GM13976 (cell line): Measurements from ENCODE around the gene PGBD5.
"Not testable (repeated sequence)": the region's sequence is repeated elsewhere in the genome, so short reads cannot be mapped to it uniquely, and the experiment has no call there.

Source experiments
- DNase-seq: peaks from one replicate; pipeline ENCODE4 v3.0.0; 2012; ENCODE audit warnings: low spot score
- CTCF ChIP-seq: IDR thresholded peaks from 2 replicates; pipeline ENCODE4 v1.5.1; 2012; ENCODE audit warnings: borderline replicate concordance, mild to moderate bottlenecking; ENCODE audit not compliant: insufficient read depth; ENCODE audit errors: extremely low read depth, missing control alignments, control extremely low read depth
- in situ Hi-C: fragments of 300-500 bp; cut with MboI; formaldehyde crosslinking; loops from one replicate; pipeline ENCODE4 v1.12.0; 2022; ENCODE audit warnings: low sequenced_read_pairs, mixed read lengths, inconsistent platforms; ENCODE audit not compliant: unreplicated experiment

PGBD5 gene

GRCh38 chr1:230425252-230426091 lies 660 bp downstream of the PGBD5 start:
- in situ Hi-C loops = no loop called here
- no peak for TF ChIP-seq CTCF
- DNase-seq = no peak

- no peak for TF ChIP-seq CTCF
- no peak for DNase-seq
- in situ Hi-C loops = no loop called here
Observed at GRCh38 chr1:230424391-230425251, 1.5 kb downstream of the PGBD5 start.

GRCh38 chr1:230423951-230424350 lies 2.2 kb downstream of the PGBD5 start:
- no peak for TF ChIP-seq CTCF
- no peak for DNase-seq
- in situ Hi-C loops = no loop called here

GRCh38 chr1:230423261-230423660 lies 2.9 kb downstream of the PGBD5 start:
- DNase-seq = no peak
- no peak for TF ChIP-seq CTCF
- in situ Hi-C loops = no loop called here

GRCh38 chr1:230422221-230422981 lies 3.7 kb downstream of the PGBD5 start:
- in situ Hi-C loops = no loop called here
- TF ChIP-seq CTCF = no peak
- DNase-seq = no peak

- DNase-seq = no peak
- TF ChIP-seq CTCF = no peak
- in situ Hi-C loops = no loop called here
Observed at GRCh38 chr1:230421481-230421880, 4.7 kb downstream of the PGBD5 start.

GRCh38 chr1:230420372-230420771 lies 5.8 kb downstream of the PGBD5 start:
- DNase-seq, in situ Hi-C loops: not testable (repeated sequence)
